Activated T-cell treated with anti-CD3 and anti-CD28 coated beads, Interleukin-2, amount 50 U/mL, for 4 hours (primary cell): ENCODE measurements around the gene PIAS2. TPM values are rescaled to one million over a fixed set of nuclear protein-coding genes. Genes with fewer than 3 reads are reported as not detected.
"Not testable (repeated sequence)": the region's sequence is repeated elsewhere in the genome, so short reads cannot be mapped to it uniquely, and the experiment has no call there.

Experiments used
- ATAC-seq, 2 donors: fragments of 200-7000 bp; cut with Tn5 transposase; one replicate each; pipeline ENCODE4 v1.10.0; 2021
- DNase-seq: peaks from one replicate; pipeline ENCODE4 v3.0.0-alpha.2; 2020
- H3K27me3 Mint-ChIP-seq: one replicate; pipeline ENCODE4 v1.8.0; 2021; ENCODE audit warnings: low read depth, mixed read lengths
- H3K36me3 Mint-ChIP-seq: one replicate; pipeline ENCODE4 v1.8.0; 2022; ENCODE audit warnings: mixed read lengths; ENCODE audit not compliant: insufficient read depth
- H3K4me1 Mint-ChIP-seq: one replicate; pipeline ENCODE4 v1.8.0; 2021; ENCODE audit warnings: low read depth, mixed read lengths
- H3K4me3 Mint-ChIP-seq: one replicate; pipeline ENCODE4 v1.8.0; 2021; ENCODE audit warnings: mild to moderate bottlenecking, moderate library complexity, mixed read lengths
- H3K9me3 Mint-ChIP-seq: one replicate; pipeline ENCODE4 v1.8.0; 2021; ENCODE audit warnings: mixed read lengths
- total RNA-seq, 3 donors: library from RNA; stranded (reverse); gene quantifications; one replicate each; pipeline ENCODE4 v1.2.1, GENCODE V29; 2021

PIAS2 gene
- total RNA-seq, 3 donors from 2014 or later, result 20.1 to 22.6 (median 21.0) TPM

- Mint-ChIP-seq H3K9me3 (peaks cover 10% of the 10 kb centered on the region), H3K4me1 (peaks cover 8% of the 10 kb centered on the region), H3K36me3 (peaks cover 22% of the 10 kb centered on the region), H3K27me3 (no peaks in the 10 kb centered on the region), H3K4me3 (no peak overlapping the region)
- ATAC-seq (no peak), DNase-seq (no peak)
Measured at GRCh38 chr18:46883180-46883579, 34.1 kb downstream of the PIAS2 start.

- H3K4me3 Mint-ChIP-seq, result no peak overlapping the region
- no peak for DNase-seq
- peaks cover 38% of the 10 kb centered on the region for H3K36me3 Mint-ChIP-seq
- no peaks in the 10 kb centered on the region for H3K27me3 Mint-ChIP-seq
- H3K4me1 Mint-ChIP-seq, result peaks cover 32% of the 10 kb centered on the region
- peaks cover 31% of the 10 kb centered on the region for H3K9me3 Mint-ChIP-seq
- ATAC-seq, result no peak
Measured at GRCh38 chr18:46877329-46877987, 39.8 kb downstream of the PIAS2 start.

- peaks cover 30% of the 10 kb centered on the region for H3K4me1 Mint-ChIP-seq
- no peaks in the 10 kb centered on the region for H3K27me3 Mint-ChIP-seq
- DNase-seq (no peak), ATAC-seq (no peak)
- H3K4me3 Mint-ChIP-seq, result no peak overlapping the region
- peaks cover 19% of the 10 kb centered on the region for H3K9me3 Mint-ChIP-seq
- H3K36me3 Mint-ChIP-seq, result peaks cover 32% of the 10 kb centered on the region
Measured at GRCh38 chr18:46868169-46868921, 49.0 kb downstream of the PIAS2 start.

GRCh38 chr18:46867367-46868143 lies 49.8 kb downstream of the PIAS2 start:
- DNase-seq (no peak), ATAC-seq (no peak)
- peaks cover 33% of the 10 kb centered on the region for H3K36me3 Mint-ChIP-seq
- H3K4me3 Mint-ChIP-seq, result no peak overlapping the region
- peaks cover 23% of the 10 kb centered on the region for H3K4me1 Mint-ChIP-seq
- no peaks in the 10 kb centered on the region for H3K27me3 Mint-ChIP-seq
- peaks cover 19% of the 10 kb centered on the region for H3K9me3 Mint-ChIP-seq

- DNase-seq (no peak), ATAC-seq (no peak)
- Mint-ChIP-seq H3K27me3 (no peaks in the 10 kb centered on the region), H3K4me3 (no peak overlapping the region), H3K4me1 (peaks cover 20% of the 10 kb centered on the region), H3K9me3 (peaks cover 16% of the 10 kb centered on the region), H3K36me3 (peaks cover 32% of the 10 kb centered on the region)
Measured at GRCh38 chr18:46866523-46866922, 50.8 kb downstream of the PIAS2 start.

- Mint-ChIP-seq H3K36me3 (peaks cover 28% of the 10 kb centered on the region), H3K4me1 (peaks cover 22% of the 10 kb centered on the region)
Measured at GRCh38 chr18:46865245-46865644, 52.1 kb downstream of the PIAS2 start.

GRCh38 chr18:46859855-46860254 lies 57.5 kb downstream of the PIAS2 start:
- Mint-ChIP-seq H3K27me3 (no peaks in the 10 kb centered on the region), H3K36me3 (peaks cover 41% of the 10 kb centered on the region), H3K4me3 (no peak overlapping the region), H3K4me1 (peaks cover 12% of the 10 kb centered on the region), H3K9me3 (no peaks in the 10 kb centered on the region)
- no peak for ATAC-seq
- DNase-seq, result no peak

More at GRCh38 chr18:46865245-46865644, 52.1 kb downstream of the PIAS2 start:
- not testable (repeated sequence) for ATAC-seq, H3K4me3 Mint-ChIP-seq, H3K9me3 Mint-ChIP-seq, H3K27me3 Mint-ChIP-seq, DNase-seq

- no peaks in the 10 kb centered on the region for H3K9me3 Mint-ChIP-seq
- H3K27me3 Mint-ChIP-seq, result no peaks in the 10 kb centered on the region
- peaks cover 53% of the 10 kb centered on the region for H3K36me3 Mint-ChIP-seq
- peaks cover 12% of the 10 kb centered on the region for H3K4me1 Mint-ChIP-seq
- ATAC-seq, result no peak
- no peak for DNase-seq
- H3K4me3 Mint-ChIP-seq, result no peak overlapping the region
Measured at GRCh38 chr18:46858290-46858689, 59.0 kb downstream of the PIAS2 start.

- H3K9me3 Mint-ChIP-seq, result no peaks in the 10 kb centered on the region
- ATAC-seq (no peak), DNase-seq (no peak)
- H3K36me3 Mint-ChIP-seq, result peaks cover 57% of the 10 kb centered on the region
- no peaks in the 10 kb centered on the region for H3K27me3 Mint-ChIP-seq
- no peak overlapping the region for H3K4me3 Mint-ChIP-seq
- peaks cover 12% of the 10 kb centered on the region for H3K4me1 Mint-ChIP-seq
Measured at GRCh38 chr18:46856973-46857372, 60.3 kb downstream of the PIAS2 start.

- Mint-ChIP-seq H3K9me3 (no peaks in the 10 kb centered on the region), H3K36me3 (peaks cover 31% of the 10 kb centered on the region), H3K27me3 (no peaks in the 10 kb centered on the region), H3K4me3 (no peak overlapping the region), H3K4me1 (no peaks in the 10 kb centered on the region)
- no peak for DNase-seq
- ATAC-seq, result no peak
Measured at GRCh38 chr18:46849007-46849406, 68.3 kb downstream of the PIAS2 start.

GRCh38 chr18:46843372-46843771 lies 73.9 kb downstream of the PIAS2 start:
- Mint-ChIP-seq H3K36me3 (peaks cover 28% of the 10 kb centered on the region), H3K4me3 (no peak overlapping the region), H3K9me3 (no peaks in the 10 kb centered on the region), H3K27me3 (no peaks in the 10 kb centered on the region), H3K4me1 (no peaks in the 10 kb centered on the region)
- no peak for DNase-seq
- no peak for ATAC-seq

GRCh38 chr18:46842583-46842982 lies 74.7 kb downstream of the PIAS2 start:
- no peak for ATAC-seq
- H3K9me3 Mint-ChIP-seq, result no peaks in the 10 kb centered on the region
- no peaks in the 10 kb centered on the region for H3K27me3 Mint-ChIP-seq
- H3K4me1 Mint-ChIP-seq, result no peaks in the 10 kb centered on the region
- no peak for DNase-seq
- peaks cover 31% of the 10 kb centered on the region for H3K36me3 Mint-ChIP-seq
- no peak overlapping the region for H3K4me3 Mint-ChIP-seq

- ATAC-seq, result no peak
- H3K36me3 Mint-ChIP-seq, result peaks cover 44% of the 10 kb centered on the region
- H3K4me1 Mint-ChIP-seq, result no peaks in the 10 kb centered on the region
- H3K27me3 Mint-ChIP-seq, result no peaks in the 10 kb centered on the region
- no peak for DNase-seq
- H3K9me3 Mint-ChIP-seq, result no peaks in the 10 kb centered on the region
- no peak overlapping the region for H3K4me3 Mint-ChIP-seq
Measured at GRCh38 chr18:46833899-46834298, 83.4 kb downstream of the PIAS2 start.

- ATAC-seq (no peak), DNase-seq (no peak)
Measured at GRCh38 chr18:46832849-46833248, 84.5 kb downstream of the PIAS2 start.

More at GRCh38 chr18:46832849-46833248, 84.5 kb downstream of the PIAS2 start:
- H3K27me3 Mint-ChIP-seq, result no peaks in the 10 kb centered on the region
- H3K4me1 Mint-ChIP-seq, result no peaks in the 10 kb centered on the region
- H3K9me3 Mint-ChIP-seq, result no peaks in the 10 kb centered on the region
- no peak overlapping the region for H3K4me3 Mint-ChIP-seq
- H3K36me3 Mint-ChIP-seq, result peaks cover 45% of the 10 kb centered on the region
